ENCODE results near the gene MDGA2.

MDGA2 gene

GRCh38 chr14:47678993-47679392 lies 3.6 kb upstream of the MDGA2 start:
- TF ChIP-seq ZFX (IDR thresholded peaks at IDR 0.05; ENCODE audit: borderline replicate concordance) (no peak), CTCF (IDR thresholded peaks at IDR 0.05) (peak; percentile 26; the same call in 1 of the 2 replicates)

GRCh38 chr14:47678157-47678556 lies 2.8 kb upstream of the MDGA2 start:
- no peak for TF ChIP-seq ZFX (IDR thresholded peaks at IDR 0.05; ENCODE audit: borderline replicate concordance)
- no peak overlapping the region for H3K27ac ChIP-seq

More at GRCh38 chr14:47678993-47679392, 3.6 kb upstream of the MDGA2 start:
- H3K27ac ChIP-seq = no peak overlapping the region

DNA sequence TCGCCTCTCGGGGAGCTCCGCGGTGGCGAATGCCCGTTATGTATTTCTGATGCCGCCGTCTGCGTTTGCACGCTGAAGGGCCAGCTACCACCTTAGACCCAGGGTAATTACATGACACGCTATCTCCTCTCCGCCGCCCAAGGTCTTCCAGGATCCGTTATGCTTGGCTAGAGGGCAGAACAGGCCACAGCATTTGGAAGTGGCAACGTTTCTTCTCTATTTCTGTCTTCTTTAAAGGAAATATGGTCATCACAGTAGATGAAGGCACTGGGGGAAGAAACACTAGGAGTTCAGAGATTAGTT lies 861 bp upstream of the MDGA2 start:
- H3K27ac ChIP-seq = no peak overlapping the region
- TF ChIP-seq CTCF (IDR thresholded peaks at IDR 0.05) = no peak
- no peak for TF ChIP-seq ZFX (IDR thresholded peaks at IDR 0.05; ENCODE audit: borderline replicate concordance)

- TF ChIP-seq CTCF (IDR thresholded peaks at IDR 0.05) (no peak), ZFX (IDR thresholded peaks at IDR 0.05; ENCODE audit: borderline replicate concordance) (no peak)
- no peak overlapping the region for H3K27ac ChIP-seq
These were observed 601 bp downstream of the MDGA2 start for GRCh38 chr14:47674543-47675465.

DNA sequence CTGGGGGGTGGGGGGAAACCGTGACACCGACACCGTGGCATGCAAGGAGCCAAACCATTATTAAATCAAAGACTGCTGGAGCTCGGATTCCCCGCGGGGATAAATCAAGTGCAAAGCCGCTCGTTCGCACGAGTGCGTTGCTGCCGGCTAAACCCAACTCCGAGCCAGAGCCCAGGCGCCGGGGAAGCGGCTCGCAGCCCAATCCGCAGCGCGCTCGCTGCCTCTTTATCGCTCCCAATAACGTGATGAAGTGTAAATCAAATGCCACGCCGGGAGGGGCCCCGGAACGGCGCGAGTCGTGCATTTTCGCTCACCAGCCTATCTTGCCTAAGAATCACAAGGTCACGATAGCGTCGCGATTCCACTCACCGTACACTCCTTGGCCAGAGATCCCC lies 1.3 kb downstream of the MDGA2 start:
- H3K27ac ChIP-seq = no peak overlapping the region
- TF ChIP-seq ZFX (IDR thresholded peaks at IDR 0.05; ENCODE audit: borderline replicate concordance) (no peak), CTCF (IDR thresholded peaks at IDR 0.05) (no peak)

DNA sequence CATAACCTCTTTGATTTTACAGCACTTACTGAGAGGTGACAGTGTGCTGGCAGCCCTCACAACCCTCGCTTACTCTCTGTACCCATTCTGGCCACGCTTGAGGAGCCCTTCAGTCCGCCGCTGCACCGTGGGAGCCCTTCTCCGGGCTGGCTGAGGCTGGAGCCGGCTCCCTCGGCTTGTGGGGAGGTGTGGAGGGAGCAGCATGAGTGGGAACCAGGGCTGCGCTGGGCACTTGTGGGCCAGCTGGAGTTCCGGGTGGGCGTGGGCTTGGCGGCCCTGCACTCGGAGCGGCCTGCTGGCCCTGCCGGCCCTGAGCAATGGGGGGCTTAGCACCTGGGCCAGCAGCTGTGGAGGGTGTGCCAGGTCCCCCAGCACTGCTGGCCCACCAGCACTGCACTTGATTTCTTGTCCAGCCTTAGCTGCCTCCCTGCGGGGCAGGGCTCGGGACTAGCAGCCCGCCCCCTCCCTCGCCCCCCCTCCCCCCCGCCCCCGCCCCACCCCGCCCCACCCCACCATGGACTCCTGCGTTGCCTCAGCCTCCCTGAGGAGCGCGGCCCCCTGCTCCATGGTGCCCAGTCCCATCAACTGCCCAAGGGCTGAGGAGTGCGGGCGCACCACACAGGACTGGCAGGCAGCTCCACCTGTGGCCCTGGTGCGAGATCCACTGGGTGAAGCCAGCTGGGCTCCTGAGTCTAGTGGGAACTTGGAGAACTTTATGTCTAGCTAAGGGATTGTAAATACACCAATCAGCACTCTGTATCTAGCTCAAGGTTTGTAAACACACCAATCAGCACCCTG lies 9.9 kb downstream of the MDGA2 start:
- no peak overlapping the region for H3K27ac ChIP-seq
- TF ChIP-seq ZFX (IDR thresholded peaks at IDR 0.05; ENCODE audit: borderline replicate concordance) = no peak
- TF ChIP-seq CTCF (IDR thresholded peaks at IDR 0.05) = no peak

GRCh38 chr14:47662466-47662865 lies 12.9 kb downstream of the MDGA2 start:
- TF ChIP-seq ZFX (IDR thresholded peaks at IDR 0.05; ENCODE audit: borderline replicate concordance) (no peak), CTCF (IDR thresholded peaks at IDR 0.05) (no peak)
- no peak overlapping the region for H3K27ac ChIP-seq
